Measurements from ENCODE around the gene SKA1. TPM values are rescaled to one million over a fixed set of nuclear protein-coding genes. Genes with fewer than 3 reads are reported as not detected.
"Not testable (repeated sequence)": the region's sequence is repeated elsewhere in the genome, so short reads cannot be mapped to it uniquely, and the experiment has no call there.

The SKA1 gene
- total RNA-seq, 4 donors from 2014 or later = 1.5 to 11.2 (median 3.8) TPM

GRCh38 chr18:50429207-50429948 lies 54.5 kb downstream of the SKA1 start:
- Histone ChIP-seq H3K4me1 (no peaks in the 10 kb centered on the region), H3K4me3 (no peak overlapping the region), H3K27me3 (peaks cover 0 to 4% (median 0%) of the 10 kb centered on the region in 4 donors), H3K36me3 (no peaks in the 10 kb centered on the region), H3K9me3 (no peaks in the 10 kb centered on the region), H3K27ac (no peak overlapping the region)
- DNase-seq = no peak
- WGBS, 2 donors = 7 to 27% methylated on average over 4 to 5 of the region's 5 CpGs
- TF ChIP-seq POLR2A (IDR thresholded peaks at IDR 0.05) = no peak
- peak in 5 of 6 experiments; percentile 17 to 48 (median 40) for TF ChIP-seq CTCF (IDR thresholded peaks at IDR 0.05)
- intact Hi-C loops (cut with DNase I) = no loop called here

GRCh38 chr18:50432915-50433314 lies 58.1 kb downstream of the SKA1 start:
- Histone ChIP-seq H3K4me1 (no peaks in the 10 kb centered on the region), H3K9me3 (no peaks in the 10 kb centered on the region), H3K4me3 (no peak overlapping the region), H3K36me3 (no peaks in the 10 kb centered on the region), H3K27me3 (no peaks in the 10 kb centered on the region), H3K27ac (no peak overlapping the region)
- no peak for DNase-seq
- TF ChIP-seq CTCF (IDR thresholded peaks at IDR 0.05) (no peak), POLR2A (IDR thresholded peaks at IDR 0.05) (no peak)
- 71 to 90% methylated on average over 3 of the region's 3 CpGs for WGBS, 2 donors
- intact Hi-C loops (cut with DNase I) = no loop called here

- WGBS, 2 donors = 83 to 100% methylated on average over 1 of the region's 1 CpG
- H3K9me3 ChIP-seq; H3K27me3 ChIP-seq; intact Hi-C loops (cut with DNase I); H3K4me1 ChIP-seq; H3K27ac ChIP-seq; DNase-seq; H3K4me3 ChIP-seq; H3K36me3 ChIP-seq: not testable (repeated sequence)
Measured at GRCh38 chr18:50436742-50437141, 61.9 kb downstream of the SKA1 start.

GRCh38 chr18:50439460-50440015 lies 64.7 kb downstream of the SKA1 start:
- Histone ChIP-seq H3K27me3 (no peaks in the 10 kb centered on the region), H3K4me1 (no peaks in the 10 kb centered on the region), H3K36me3 (no peaks in the 10 kb centered on the region), H3K27ac (no peak overlapping the region), H3K4me3 (no peak overlapping the region), H3K9me3 (peaks cover 0 to 5% (median 2%) of the 10 kb centered on the region in 3 donors)
- no peak for DNase-seq
- TF ChIP-seq CTCF (IDR thresholded peaks at IDR 0.05) = no peak
- no peak for TF ChIP-seq POLR2A (IDR thresholded peaks at IDR 0.05)
- WGBS, 2 donors = 86 to 90% methylated on average over 2 of the region's 2 CpGs
- intact Hi-C loops (cut with DNase I) = no loop called here

- 74 to 75% methylated on average over 4 of the region's 4 CpGs for WGBS, 2 donors
- no peaks in the 10 kb centered on the region for H3K36me3 ChIP-seq
- no peaks in the 10 kb centered on the region for H3K4me1 ChIP-seq
- H3K27ac ChIP-seq = no peak overlapping the region
- intact Hi-C loops (cut with DNase I) = no loop called here
- no peak for DNase-seq
- peaks cover 0 to 5% (median 3%) of the 10 kb centered on the region in 3 donors for H3K9me3 ChIP-seq
- TF ChIP-seq CTCF (IDR thresholded peaks at IDR 0.05) = no peak
- TF ChIP-seq POLR2A (IDR thresholded peaks at IDR 0.05) = no peak
- H3K27me3 ChIP-seq = no peaks in the 10 kb centered on the region
- H3K4me3 ChIP-seq = no peak overlapping the region
Measured at GRCh38 chr18:50441016-50441415, 66.2 kb downstream of the SKA1 start.
